HL-60 (cell line): ENCODE measurements around the gene CAMSAP1.
A peak's percentile ranks its signal among the peaks of the same experiment; 100 is the strongest.

ENCODE experiments used
- DNase-seq, 2 experiments: peaks; one replicate each; pipeline ENCODE4 v3.0.0-alpha.2; 2010 to 2020; ENCODE audit warnings: low read depth in 1 of 2, low spot score in 1 of 2
- H3K27ac ChIP-seq: fragments of 250-450 bp; sonication (Bioruptor Pico); replicated peaks from 2 replicates; pipeline ENCODE4 v1.5.1; 2020; ENCODE audit warnings: mild to moderate bottlenecking, moderate library complexity
- H3K27me3 ChIP-seq: fragments of 250-450 bp; sonication (Bioruptor Pico); 2 replicates; pipeline ENCODE4 v1.5.1; 2021; ENCODE audit warnings: mild to moderate bottlenecking, moderate library complexity; ENCODE audit not compliant: insufficient read depth, poor library complexity, severe bottlenecking
- H3K4me3 ChIP-seq: replicated peaks from 2 replicates; pipeline ENCODE4 v1.5.1; 2011; ENCODE audit warnings: mild to moderate bottlenecking, control low read depth, low read length; ENCODE audit not compliant: insufficient read depth
- CTCF ChIP-seq: IDR thresholded peaks from one replicate; pipeline ENCODE4 v1.5.1; 2011; ENCODE audit warnings: low read length, control low read depth, inconsistent platforms; ENCODE audit not compliant: insufficient read depth
- GABPA ChIP-seq: IDR thresholded peaks from 2 replicates; pipeline ENCODE4 v1.6.1; 2012; ENCODE audit warnings: low read depth
- POLR2AphosphoS5 ChIP-seq: IDR thresholded peaks from 2 replicates; pipeline ENCODE4 v1.6.1; 2012; ENCODE audit warnings: low read depth
- REST ChIP-seq: IDR thresholded peaks from 2 replicates; pipeline ENCODE4 v1.6.1; 2012; ENCODE audit warnings: low read depth; ENCODE audit not compliant: insufficient replicate concordance
- SPI1 ChIP-seq: IDR thresholded peaks from 2 replicates; pipeline ENCODE4 v1.6.1; 2012; ENCODE audit warnings: low read depth, mild to moderate bottlenecking, borderline replicate concordance
- long read RNA-seq: library from polyadenylated mRNA; unstranded; transcript quantifications from one replicate; pipeline ENCODE4 v2.0.0, GENCODE V29; 2020

Gene CAMSAP1
- long read RNA-seq, partial matches to known transcripts, result 10 of 18 reads
- long read RNA-seq, other reads (novel, unspliced or antisense), result 7 of 18 reads

GRCh38 chr9:135907431-135908092, at the start of gene CAMSAP1:
CAMSAP1 (minus strand) TSS chr9:135907546; CDS start chr9:135907159, 387 bp downstream.
- H3K4me3 ChIP-seq, result peak within 1 kb of the TSS; percentile 73
- peak; percentile 85 to 87 for DNase-seq
- no peaks in the 10 kb centered on the region for H3K27me3 ChIP-seq
- TF ChIP-seq CTCF (no peak), POLR2AphosphoS5 (peak; percentile 44; the same call in 1 of the 2 replicates)
- peak within 1 kb of the TSS; percentile 64 for H3K27ac ChIP-seq

GRCh38 chr9:135956802-135957174, 49.4 kb upstream of the CAMSAP1 start:
- no peak overlapping the region for H3K4me3 ChIP-seq
- H3K27me3 ChIP-seq, result no peaks in the 10 kb centered on the region
- no peak overlapping the region for H3K27ac ChIP-seq
- no peak for DNase-seq
- TF ChIP-seq SPI1 (no peak), GABPA (no peak), POLR2AphosphoS5 (no peak), CTCF (no peak), REST (no peak)

- no peak overlapping the region for H3K27ac ChIP-seq
- no peak overlapping the region for H3K4me3 ChIP-seq
- no peak for DNase-seq
These were observed 48.8 kb upstream of the CAMSAP1 start for GRCh38 chr9:135955934-135956801.

More at GRCh38 chr9:135955934-135956801, 48.8 kb upstream of the CAMSAP1 start:
- no peak for TF ChIP-seq CTCF
- TF ChIP-seq REST, result no peak
- TF ChIP-seq POLR2AphosphoS5, result no peak
- TF ChIP-seq GABPA, result no peak
- no peak for TF ChIP-seq SPI1
- no peaks in the 10 kb centered on the region for H3K27me3 ChIP-seq
